ENCODE results near the gene TDRD6.

GRCh38 chr6:46699970-46700369 is 12.3 kb downstream of the TDRD6 start:
- no peak for TF ChIP-seq CTCF (IDR thresholded peaks at IDR 0.05)
- TF ChIP-seq POLR2A (IDR thresholded peaks at IDR 0.05): no peak

Data from thyroid gland (tissue), 4 donors.